HL-60 (cell line): ENCODE measurements around the gene FTO.

Experiments
- GABPA ChIP-seq: IDR thresholded peaks from 2 replicates; pipeline ENCODE4 v1.6.1; 2012; ENCODE audit warnings: low read depth
- POLR2AphosphoS5 ChIP-seq: IDR thresholded peaks from 2 replicates; pipeline ENCODE4 v1.6.1; 2012; ENCODE audit warnings: low read depth
- SPI1 ChIP-seq: IDR thresholded peaks from 2 replicates; pipeline ENCODE4 v1.6.1; 2012; ENCODE audit warnings: low read depth, mild to moderate bottlenecking, borderline replicate concordance
- TF ChIP-seq, protein P1 (sequence below): IDR thresholded peaks from one replicate; pipeline ENCODE4 v1.5.1; 2011; ENCODE audit warnings: low read length, control low read depth, inconsistent platforms; ENCODE audit not compliant: insufficient read depth
- TF ChIP-seq, protein P2 (sequence below): IDR thresholded peaks from 2 replicates; pipeline ENCODE4 v1.6.1; 2012; ENCODE audit warnings: low read depth; ENCODE audit not compliant: insufficient replicate concordance

- TF ChIP-seq, protein P1, sequence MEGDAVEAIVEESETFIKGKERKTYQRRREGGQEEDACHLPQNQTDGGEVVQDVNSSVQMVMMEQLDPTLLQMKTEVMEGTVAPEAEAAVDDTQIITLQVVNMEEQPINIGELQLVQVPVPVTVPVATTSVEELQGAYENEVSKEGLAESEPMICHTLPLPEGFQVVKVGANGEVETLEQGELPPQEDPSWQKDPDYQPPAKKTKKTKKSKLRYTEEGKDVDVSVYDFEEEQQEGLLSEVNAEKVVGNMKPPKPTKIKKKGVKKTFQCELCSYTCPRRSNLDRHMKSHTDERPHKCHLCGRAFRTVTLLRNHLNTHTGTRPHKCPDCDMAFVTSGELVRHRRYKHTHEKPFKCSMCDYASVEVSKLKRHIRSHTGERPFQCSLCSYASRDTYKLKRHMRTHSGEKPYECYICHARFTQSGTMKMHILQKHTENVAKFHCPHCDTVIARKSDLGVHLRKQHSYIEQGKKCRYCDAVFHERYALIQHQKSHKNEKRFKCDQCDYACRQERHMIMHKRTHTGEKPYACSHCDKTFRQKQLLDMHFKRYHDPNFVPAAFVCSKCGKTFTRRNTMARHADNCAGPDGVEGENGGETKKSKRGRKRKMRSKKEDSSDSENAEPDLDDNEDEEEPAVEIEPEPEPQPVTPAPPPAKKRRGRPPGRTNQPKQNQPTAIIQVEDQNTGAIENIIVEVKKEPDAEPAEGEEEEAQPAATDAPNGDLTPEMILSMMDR = no peak
- TF ChIP-seq SPI1 (no peak), POLR2AphosphoS5 (no peak), GABPA (no peak)
- TF ChIP-seq, protein P2, sequence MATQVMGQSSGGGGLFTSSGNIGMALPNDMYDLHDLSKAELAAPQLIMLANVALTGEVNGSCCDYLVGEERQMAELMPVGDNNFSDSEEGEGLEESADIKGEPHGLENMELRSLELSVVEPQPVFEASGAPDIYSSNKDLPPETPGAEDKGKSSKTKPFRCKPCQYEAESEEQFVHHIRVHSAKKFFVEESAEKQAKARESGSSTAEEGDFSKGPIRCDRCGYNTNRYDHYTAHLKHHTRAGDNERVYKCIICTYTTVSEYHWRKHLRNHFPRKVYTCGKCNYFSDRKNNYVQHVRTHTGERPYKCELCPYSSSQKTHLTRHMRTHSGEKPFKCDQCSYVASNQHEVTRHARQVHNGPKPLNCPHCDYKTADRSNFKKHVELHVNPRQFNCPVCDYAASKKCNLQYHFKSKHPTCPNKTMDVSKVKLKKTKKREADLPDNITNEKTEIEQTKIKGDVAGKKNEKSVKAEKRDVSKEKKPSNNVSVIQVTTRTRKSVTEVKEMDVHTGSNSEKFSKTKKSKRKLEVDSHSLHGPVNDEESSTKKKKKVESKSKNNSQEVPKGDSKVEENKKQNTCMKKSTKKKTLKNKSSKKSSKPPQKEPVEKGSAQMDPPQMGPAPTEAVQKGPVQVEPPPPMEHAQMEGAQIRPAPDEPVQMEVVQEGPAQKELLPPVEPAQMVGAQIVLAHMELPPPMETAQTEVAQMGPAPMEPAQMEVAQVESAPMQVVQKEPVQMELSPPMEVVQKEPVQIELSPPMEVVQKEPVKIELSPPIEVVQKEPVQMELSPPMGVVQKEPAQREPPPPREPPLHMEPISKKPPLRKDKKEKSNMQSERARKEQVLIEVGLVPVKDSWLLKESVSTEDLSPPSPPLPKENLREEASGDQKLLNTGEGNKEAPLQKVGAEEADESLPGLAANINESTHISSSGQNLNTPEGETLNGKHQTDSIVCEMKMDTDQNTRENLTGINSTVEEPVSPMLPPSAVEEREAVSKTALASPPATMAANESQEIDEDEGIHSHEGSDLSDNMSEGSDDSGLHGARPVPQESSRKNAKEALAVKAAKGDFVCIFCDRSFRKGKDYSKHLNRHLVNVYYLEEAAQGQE = no peak
These were observed 211.7 kb downstream of the FTO start for GRCh38 chr16:53915452-53916160.
